NK-92 (cell line): Measurements from ENCODE around the gene GP5.

ENCODE experiments used
- DNase-seq: peaks from one replicate; lab custom pipeline; 2025; ENCODE audit not compliant: unreplicated experiment; lab: John Stamatoyannopoulos, UW

GP5 gene

GRCh38 chr3:194379231-194379630 is 19.8 kb downstream of the GP5 start:
- DNase-seq = no peak

GRCh38 chr3:194377708-194378107 is 21.4 kb downstream of the GP5 start:
- no peak for DNase-seq

- no peak for DNase-seq
Observed at GRCh38 chr3:194376241-194376560, 22.9 kb downstream of the GP5 start.

DNA sequence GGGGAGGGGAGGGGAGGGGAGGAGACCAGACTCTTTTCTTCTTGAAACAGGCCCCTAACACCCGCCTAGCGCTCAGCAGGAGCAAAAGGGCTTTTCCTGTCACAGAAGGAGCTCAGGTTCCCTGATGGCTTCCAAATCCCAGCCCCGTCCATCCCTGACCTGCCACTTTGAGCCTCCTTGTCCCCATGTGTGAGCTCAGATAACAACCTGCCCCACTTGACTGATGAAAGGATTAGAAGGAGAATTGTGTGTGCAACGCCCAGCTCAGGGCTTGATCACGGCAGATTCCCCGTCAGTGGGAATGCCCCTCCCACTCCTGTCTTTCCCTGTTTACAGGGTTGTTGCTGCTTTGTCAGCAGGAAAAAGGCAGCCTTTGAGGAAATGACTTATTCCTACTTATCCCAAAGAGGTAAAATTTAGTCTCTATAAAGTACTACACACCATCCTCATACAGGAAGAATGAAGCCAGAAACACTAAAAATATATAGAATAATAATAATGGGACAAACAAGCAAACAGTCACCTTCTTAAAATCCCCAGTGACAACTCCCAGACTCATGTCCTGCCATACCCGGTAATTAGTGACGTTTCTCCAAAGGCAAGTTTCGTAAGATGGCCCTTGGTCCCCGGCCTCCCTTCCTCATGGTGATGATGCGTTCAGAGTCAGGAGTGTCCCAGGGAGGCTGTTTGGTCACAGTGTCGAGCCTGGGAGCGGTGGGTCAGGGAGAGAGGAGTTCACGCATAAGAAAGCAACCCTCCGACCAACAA is 23.4 kb downstream of the GP5 start:
- DNase-seq = no peak

DNA sequence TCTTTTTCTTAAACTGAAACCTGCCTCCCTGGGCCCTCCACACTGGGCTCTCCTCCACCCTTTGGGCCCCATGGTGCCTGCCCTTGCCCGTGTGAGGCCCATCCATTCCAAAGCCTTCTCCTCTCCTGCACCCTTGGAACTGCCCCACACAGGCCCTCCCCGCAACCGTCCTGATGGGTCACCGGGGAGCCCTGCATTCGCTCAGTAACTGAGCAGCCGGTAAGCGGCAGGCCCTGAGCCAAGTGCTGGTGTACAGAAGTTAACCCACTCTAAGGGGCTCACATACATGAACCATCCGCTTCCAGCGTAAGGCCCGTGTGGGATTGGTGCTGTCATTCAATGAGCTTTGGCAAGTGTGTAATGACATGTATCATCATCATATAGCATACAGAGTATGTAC is 24.1 kb downstream of the GP5 start:
- DNase-seq = no peak

GRCh38 chr3:194373899-194374298 is 25.2 kb downstream of the GP5 start:
- DNase-seq = no peak

GRCh38 chr3:194373028-194373427 is 26.0 kb downstream of the GP5 start:
- no peak for DNase-seq

GRCh38 chr3:194370753-194371152 is 28.3 kb downstream of the GP5 start:
- no peak for DNase-seq

- no peak for DNase-seq
Observed at GRCh38 chr3:194369522-194370279, 29.4 kb downstream of the GP5 start, which contains the start of gene LRRC15. Gene LRRC15, minus strand, starts transcription at chr3:194369743. Its CDS starts 8,700 bp downstream, at chr3:194361043.

- no peak for DNase-seq
Observed at GRCh38 chr3:194368918-194369317, 30.1 kb downstream of the GP5 start.

DNA sequence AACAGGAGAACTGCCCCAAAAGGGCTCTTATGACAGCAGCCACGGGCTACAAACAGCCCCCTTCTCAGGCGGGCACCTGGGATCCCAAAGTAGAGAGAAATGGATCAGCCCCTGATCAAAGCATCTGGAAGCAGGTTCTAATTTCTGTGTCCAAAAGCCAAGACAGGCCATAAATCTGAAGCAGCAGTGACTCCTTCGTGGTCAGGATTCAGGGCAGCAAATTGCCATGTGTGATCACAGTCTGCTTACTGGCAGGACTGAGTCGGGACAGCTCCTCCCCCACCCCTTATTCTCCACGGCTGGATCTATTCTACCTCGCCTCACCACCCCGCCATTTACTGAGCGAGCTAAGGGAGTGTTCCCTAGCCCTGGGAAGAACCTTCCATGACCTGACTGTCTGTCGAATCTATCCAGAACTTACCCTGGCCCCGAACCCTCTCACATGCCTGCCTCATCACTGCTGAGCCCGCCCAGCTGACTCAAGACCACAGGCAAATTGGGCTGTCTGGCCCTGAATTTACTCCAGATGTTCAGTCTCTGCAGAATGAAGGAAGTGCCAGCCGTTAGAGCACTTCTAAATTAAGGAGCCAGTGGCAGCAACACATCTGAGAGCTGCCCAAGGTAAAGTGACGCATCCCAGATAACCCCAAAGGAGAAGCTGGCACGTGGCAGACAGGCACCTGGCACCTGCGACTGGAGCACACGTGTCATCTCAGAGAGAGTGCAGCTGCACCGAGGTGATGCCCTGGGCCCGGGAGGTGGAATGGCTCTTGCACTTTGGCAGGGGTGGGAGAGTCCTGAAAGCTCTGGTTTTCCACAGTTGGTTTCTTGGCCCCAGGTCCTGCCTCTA is 30.8 kb downstream of the GP5 start:
- no peak for DNase-seq

- no peak for DNase-seq
Observed at GRCh38 chr3:194365978-194366490, 33.0 kb downstream of the GP5 start.

DNA sequence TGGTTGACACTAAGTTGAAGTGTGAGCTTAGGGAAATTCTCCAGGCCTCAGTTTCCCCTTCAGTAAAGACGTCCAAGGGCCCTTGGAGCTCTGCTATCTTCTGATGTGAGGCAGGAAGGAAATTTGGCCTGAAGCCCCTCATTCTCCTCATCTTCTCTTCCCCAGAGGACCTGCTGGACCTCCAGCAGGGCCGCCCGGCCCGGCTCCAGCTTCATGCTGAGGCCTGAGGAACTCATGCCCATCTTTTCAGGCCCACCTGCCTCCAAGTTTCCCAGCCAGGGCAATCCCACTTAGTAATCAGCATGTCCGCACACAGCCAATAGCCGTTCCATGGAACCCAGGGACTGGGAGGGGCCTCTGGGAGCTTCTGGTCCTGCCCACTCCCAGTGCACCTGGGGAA is 33.5 kb downstream of the GP5 start:
- DNase-seq = no peak

- no peak for DNase-seq
Observed at GRCh38 chr3:194364652-194365434, 34.2 kb downstream of the GP5 start.

DNA sequence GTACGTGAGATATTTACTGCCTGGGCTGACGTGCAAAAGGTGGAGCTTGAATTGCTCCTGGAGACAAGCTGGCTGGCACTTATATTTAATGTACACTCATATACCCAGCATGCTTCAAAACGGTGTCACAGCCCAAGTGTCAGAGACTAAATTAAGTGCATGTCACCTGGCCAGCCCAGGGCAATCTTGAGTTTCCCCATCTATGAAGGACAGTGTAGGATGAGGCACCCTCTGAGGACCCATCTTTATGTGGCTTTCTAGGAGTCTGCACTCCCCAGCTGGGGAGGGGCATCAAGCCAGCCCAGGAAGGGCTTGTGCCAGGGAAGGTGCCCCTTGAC is 34.8 kb downstream of the GP5 start:
- DNase-seq = no peak

DNA sequence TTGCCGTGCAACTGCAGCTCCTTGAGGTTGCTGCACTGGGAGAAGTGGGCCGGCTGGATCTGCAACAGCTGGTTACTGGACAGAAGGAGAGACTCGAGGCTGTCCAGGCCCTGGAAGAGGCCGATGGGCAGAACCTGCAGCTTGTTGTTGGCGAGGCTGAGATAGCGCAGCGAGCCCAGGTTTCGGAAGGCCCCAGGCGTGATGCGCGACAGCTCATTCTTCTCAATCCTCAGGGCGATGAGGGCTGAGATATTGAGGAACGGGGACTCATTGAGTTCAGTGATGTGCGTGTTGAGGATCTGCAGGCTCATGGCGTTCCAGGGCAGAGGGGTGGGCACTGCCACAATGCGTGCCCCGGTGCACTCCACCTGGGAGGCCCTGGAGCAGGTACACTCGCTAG is 38.5 kb downstream of the GP5 start:
- no peak for DNase-seq

- no peak for DNase-seq
Observed at GRCh38 chr3:194357681-194358080, 41.4 kb downstream of the GP5 start.

GRCh38 chr3:194355379-194355778 is 43.7 kb downstream of the GP5 start:
- no peak for DNase-seq

- DNase-seq = no peak
Observed at GRCh38 chr3:194354315-194354714, 44.8 kb downstream of the GP5 start.

DNA sequence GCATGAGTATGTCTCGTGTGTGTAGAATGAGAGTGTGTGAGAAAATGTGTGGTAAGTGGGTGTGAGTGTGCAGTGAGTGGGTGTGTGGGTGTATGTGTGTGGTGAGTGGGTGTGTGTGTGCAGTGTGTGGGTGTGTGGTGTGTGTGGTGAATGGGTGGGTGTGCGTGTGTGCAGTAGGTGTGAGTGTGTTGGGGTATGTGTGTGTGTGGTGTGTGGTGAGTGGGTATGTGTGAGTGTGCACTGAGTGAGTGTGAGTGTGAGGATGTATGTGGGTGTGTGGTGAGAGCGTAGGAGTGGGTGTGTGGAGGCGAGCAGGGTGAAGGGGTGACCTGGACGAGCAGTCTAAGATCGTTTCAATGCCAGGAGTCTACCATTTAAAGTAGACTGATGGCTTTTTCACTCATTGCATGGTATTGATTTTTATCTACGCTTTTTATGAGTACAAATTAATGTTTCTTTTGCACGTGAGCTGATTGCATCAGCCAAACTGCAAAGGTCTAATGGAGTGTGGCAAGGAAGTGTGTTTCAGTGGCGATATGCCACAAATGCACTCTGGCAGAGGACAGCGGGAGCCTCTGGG is 46.3 kb downstream of the GP5 start:
- no peak for DNase-seq
